Epithelial cell of prostate (primary cell): ENCODE measurements around the gene ANGPTL7.
"Not testable (repeated sequence)": the region's sequence is repeated elsewhere in the genome, so short reads cannot be mapped to it uniquely, and the experiment has no call there.

Source experiments
- DNase-seq: peaks from one replicate; pipeline ENCODE4 v3.0.0-alpha.2; 2011; ENCODE audit warnings: low read depth, low spot score
- H3K27ac ChIP-seq: fragments of 450-650 bp; 2 replicates; pipeline ENCODE4 v1.5.1; 2017; ENCODE audit warnings: mild to moderate bottlenecking

ANGPTL7 gene

GRCh38 chr1:11168731-11169130, 20.4 kb upstream of the ANGPTL7 start:
- DNase-seq: no peak
- no peak overlapping the region for H3K27ac ChIP-seq

GRCh38 chr1:11169202-11169601, 20.0 kb upstream of the ANGPTL7 start:
- DNase-seq: no peak
- H3K27ac ChIP-seq: no peak overlapping the region

- no peak overlapping the region for H3K27ac ChIP-seq
- no peak for DNase-seq
Measured at GRCh38 chr1:11170102-11170501, 19.1 kb upstream of the ANGPTL7 start.

GRCh38 chr1:11174261-11174942, 14.8 kb upstream of the ANGPTL7 start:
- H3K27ac ChIP-seq: no peak overlapping the region
- no peak for DNase-seq

- DNase-seq: no peak
- H3K27ac ChIP-seq: no peak overlapping the region
Measured at GRCh38 chr1:11175461-11175860, 13.7 kb upstream of the ANGPTL7 start.

GRCh38 chr1:11176081-11176706, 13.0 kb upstream of the ANGPTL7 start:
- H3K27ac ChIP-seq: no peak overlapping the region

GRCh38 chr1:11178021-11179015, 10.8 kb upstream of the ANGPTL7 start:
- no peak overlapping the region for H3K27ac ChIP-seq
- no peak for DNase-seq

More at GRCh38 chr1:11176081-11176706, 13.0 kb upstream of the ANGPTL7 start:
- no peak for DNase-seq

GRCh38 chr1:11179125-11179524, 10.0 kb upstream of the ANGPTL7 start:
- no peak for DNase-seq
- no peak overlapping the region for H3K27ac ChIP-seq

- DNase-seq, H3K27ac ChIP-seq: not testable (repeated sequence)
Measured at GRCh38 chr1:11179749-11180148, 9.4 kb upstream of the ANGPTL7 start.

GRCh38 chr1:11180342-11180744, 8.8 kb upstream of the ANGPTL7 start:
- DNase-seq: no peak
- H3K27ac ChIP-seq: no peak overlapping the region

GRCh38 chr1:11182884-11183283, 6.3 kb upstream of the ANGPTL7 start:
- H3K27ac ChIP-seq: no peak overlapping the region
- DNase-seq: no peak

GRCh38 chr1:11184973-11185372, 4.2 kb upstream of the ANGPTL7 start:
- DNase-seq: no peak
- no peak overlapping the region for H3K27ac ChIP-seq

- DNase-seq: no peak
- H3K27ac ChIP-seq: no peak overlapping the region
Measured at GRCh38 chr1:11187000-11187399, 2.2 kb upstream of the ANGPTL7 start.

GRCh38 chr1:11187494-11187893, 1.7 kb upstream of the ANGPTL7 start:
- no peak overlapping the region for H3K27ac ChIP-seq
- no peak for DNase-seq

GRCh38 chr1:11187931-11188330, 1.2 kb upstream of the ANGPTL7 start:
- no peak overlapping the region for H3K27ac ChIP-seq

GRCh38 chr1:11188381-11188780, 774 bp upstream of the ANGPTL7 start:
- DNase-seq: no peak
- no peak overlapping the region for H3K27ac ChIP-seq

More at GRCh38 chr1:11187931-11188330, 1.2 kb upstream of the ANGPTL7 start:
- no peak for DNase-seq

- DNase-seq: no peak
- no peak overlapping the region for H3K27ac ChIP-seq
Measured at GRCh38 chr1:11193376-11193775, 4.2 kb downstream of the ANGPTL7 start.

GRCh38 chr1:11194407-11195176, 5.4 kb downstream of the ANGPTL7 start:
- DNase-seq: no peak
- H3K27ac ChIP-seq: no peak overlapping the region

GRCh38 chr1:11196945-11197344, 7.8 kb downstream of the ANGPTL7 start:
- H3K27ac ChIP-seq: no peak overlapping the region
- DNase-seq: no peak

- DNase-seq: no peak
- H3K27ac ChIP-seq: no peak overlapping the region
Measured at GRCh38 chr1:11197359-11197758, 8.2 kb downstream of the ANGPTL7 start.
